Retinal pigment epithelial cell (primary cell): ENCODE results near the gene PLEKHA7.

Source experiments
- DNase-seq: peaks from one replicate; pipeline ENCODE4 v3.0.0-alpha.2; 2010; ENCODE audit warnings: low read depth
- H3K4me3 ChIP-seq: 2 replicates; pipeline ENCODE4 v1.5.1; 2011; ENCODE audit warnings: mild to moderate bottlenecking, low read length, control low read depth, moderate library complexity
- CTCF ChIP-seq: conservative IDR thresholded peaks from 2 replicates; pipeline ENCODE4 v1.5.1; 2011; ENCODE audit warnings: low read depth, low read length, control low read depth, inconsistent platforms

The PLEKHA7 gene

GRCh38 chr11:16898274-16898985 is 115.8 kb downstream of the PLEKHA7 start:
- DNase-seq, result no peak
- no peak for TF ChIP-seq CTCF
- no peak overlapping the region for H3K4me3 ChIP-seq

- H3K4me3 ChIP-seq, result no peak overlapping the region
- DNase-seq, result no peak
- no peak for TF ChIP-seq CTCF
Measured at GRCh38 chr11:16897470-16898061, 116.6 kb downstream of the PLEKHA7 start.

- no peak overlapping the region for H3K4me3 ChIP-seq
- no peak for TF ChIP-seq CTCF
- DNase-seq, result no peak
Measured at GRCh38 chr11:16896729-16897469, 117.3 kb downstream of the PLEKHA7 start.

- no peak for TF ChIP-seq CTCF
- DNase-seq, result no peak
- H3K4me3 ChIP-seq, result no peak overlapping the region
Measured at GRCh38 chr11:16895306-16895705, 118.9 kb downstream of the PLEKHA7 start.

- H3K4me3 ChIP-seq, result no peak overlapping the region
- TF ChIP-seq CTCF, result no peak
- no peak for DNase-seq
Measured at GRCh38 chr11:16893456-16894066, 120.7 kb downstream of the PLEKHA7 start.

DNA sequence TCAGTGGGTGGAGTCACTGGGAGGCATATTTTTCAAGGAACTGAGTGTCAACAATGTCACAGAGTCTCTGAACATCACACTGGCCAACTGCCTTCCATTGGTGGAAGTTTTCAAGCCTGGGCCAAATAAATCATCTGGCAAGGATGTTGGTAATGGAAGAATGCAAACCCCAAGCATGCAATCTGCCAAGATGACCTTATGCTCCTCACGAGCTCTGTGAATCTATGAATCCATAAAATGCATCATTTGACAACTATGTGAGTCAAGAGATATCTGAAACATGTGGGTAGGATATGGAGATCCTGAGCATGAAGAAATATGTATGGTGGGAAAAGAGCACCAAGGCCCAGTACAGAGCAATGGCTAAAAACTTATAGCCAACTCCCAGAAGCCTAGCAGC is 122.2 kb downstream of the PLEKHA7 start:
- no peak for DNase-seq
- TF ChIP-seq CTCF, result no peak
- no peak overlapping the region for H3K4me3 ChIP-seq
